ENCODE measurements around the gene TUBA3E. TPM values are rescaled to one million over a fixed set of nuclear protein-coding genes. Genes with fewer than 3 reads are reported as not detected.
"Not testable (repeated sequence)": the region's sequence is repeated elsewhere in the genome, so short reads cannot be mapped to it uniquely, and the experiment has no call there.

Gene TUBA3E
- polyA plus RNA-seq, 1 donor (not counting 4 experiments of a cell fraction or from before 2014, with no cell fraction given) = not detected

GRCh38 chr2:130190237-130190636, 8.0 kb downstream of the TUBA3E start:
- TF ChIP-seq CTCF (optimal IDR thresholded peaks at IDR 0.05 in 1 of 3, IDR thresholded peaks at IDR 0.05 in 1 of 3, conservative IDR thresholded peaks at IDR 0.05 in 1 of 3; ENCODE audit: extremely low read depth in 1 of 3, insufficient read depth in 2 of 3, low read length in 3 of 3) (no peak), EZH2 (IDR thresholded peaks at IDR 0.05; ENCODE audit: low read length) (no peak)
- no peak for FAIRE-seq
- H3K27me3 ChIP-seq (ENCODE audit: control insufficient read depth, extremely low read depth, insufficient read depth, low read length) = no peaks in the 10 kb centered on the region
- peaks cover 7% of the 10 kb centered on the region for H3K79me2 ChIP-seq (ENCODE audit: control insufficient read depth, insufficient read depth, low read length)
- H3K9me3 ChIP-seq (ENCODE audit: control insufficient read depth, low read depth, low read length) = no peaks in the 10 kb centered on the region
- no peak overlapping the region for H3K4me2 ChIP-seq (ENCODE audit: control insufficient read depth, extremely low read depth, insufficient read depth, low read depth, low read length)
- H3K27ac ChIP-seq (ENCODE audit: control insufficient read depth, insufficient read depth, low read length) = no peak overlapping the region
- no peak overlapping the region for H2AFZ ChIP-seq (ENCODE audit: control insufficient read depth, low read length)
- no peak overlapping the region for H3K9ac ChIP-seq (ENCODE audit: control insufficient read depth, extremely low read depth, insufficient read depth, low read length)
- H3K36me3 ChIP-seq (ENCODE audit: control insufficient read depth in 2 of 2, extremely low read depth in 1 of 2, insufficient read depth in 2 of 2, low read length in 2 of 2) = peaks cover 0 to 1% of the 10 kb centered on the region in 2 experiments
- no peaks in the 10 kb centered on the region for H3K9me1 ChIP-seq (ENCODE audit: control insufficient read depth, extremely low read depth, insufficient read depth, low read length)
- no peaks in the 10 kb centered on the region for H3K4me1 ChIP-seq (ENCODE audit: control insufficient read depth, extremely low read depth, insufficient read depth, low read length)
- dilution Hi-C loops (cut with MboI; ENCODE audit: extremely low pct_ligation_motif_present, low sequenced_read_pairs) = no loop called here
- DNase-seq (ENCODE audit: low read depth, low spot score) = no peak
- no peaks in the 10 kb centered on the region for H4K20me1 ChIP-seq (ENCODE audit: control insufficient read depth, extremely low read depth, insufficient read depth, low read length)
- no peak overlapping the region for H3K4me3 ChIP-seq (ENCODE audit: control insufficient read depth in 2 of 3, extremely low read depth in 1 of 3, insufficient read depth in 2 of 3, low read depth in 1 of 3, low read length in 3 of 3)

- H3K27ac ChIP-seq (ENCODE audit: control insufficient read depth, insufficient read depth, low read length); H3K9me3 ChIP-seq (ENCODE audit: control insufficient read depth, low read depth, low read length); H2AFZ ChIP-seq (ENCODE audit: control insufficient read depth, low read length); H3K4me1 ChIP-seq (ENCODE audit: control insufficient read depth, extremely low read depth, insufficient read depth, low read length); FAIRE-seq; H3K4me3 ChIP-seq (ENCODE audit: control insufficient read depth in 2 of 3, extremely low read depth in 1 of 3, insufficient read depth in 2 of 3, low read depth in 1 of 3, low read length in 3 of 3); H3K9me1 ChIP-seq (ENCODE audit: control insufficient read depth, extremely low read depth, insufficient read depth, low read length); H3K9ac ChIP-seq (ENCODE audit: control insufficient read depth, extremely low read depth, insufficient read depth, low read length); DNase-seq (ENCODE audit: low read depth, low spot score); H4K20me1 ChIP-seq (ENCODE audit: control insufficient read depth, extremely low read depth, insufficient read depth, low read length); H3K4me2 ChIP-seq (ENCODE audit: control insufficient read depth, extremely low read depth, insufficient read depth, low read depth, low read length); H3K27me3 ChIP-seq (ENCODE audit: control insufficient read depth, extremely low read depth, insufficient read depth, low read length); dilution Hi-C loops (cut with MboI; ENCODE audit: extremely low pct_ligation_motif_present, low sequenced_read_pairs); H3K36me3 ChIP-seq (ENCODE audit: control insufficient read depth in 2 of 2, extremely low read depth in 1 of 2, insufficient read depth in 2 of 2, low read length in 2 of 2): not testable (repeated sequence)
- H3K79me2 ChIP-seq (ENCODE audit: control insufficient read depth, insufficient read depth, low read length) = peaks cover 16% of the 10 kb centered on the region
These were observed 9.3 kb downstream of the TUBA3E start for GRCh38 chr2:130188958-130189357.

- DNase-seq (ENCODE audit: low read depth, low spot score); FAIRE-seq; H3K27ac ChIP-seq (ENCODE audit: control insufficient read depth, insufficient read depth, low read length); H3K4me1 ChIP-seq (ENCODE audit: control insufficient read depth, extremely low read depth, insufficient read depth, low read length); H4K20me1 ChIP-seq (ENCODE audit: control insufficient read depth, extremely low read depth, insufficient read depth, low read length); H3K36me3 ChIP-seq (ENCODE audit: control insufficient read depth in 2 of 2, extremely low read depth in 1 of 2, insufficient read depth in 2 of 2, low read length in 2 of 2); H3K4me2 ChIP-seq (ENCODE audit: control insufficient read depth, extremely low read depth, insufficient read depth, low read depth, low read length); H3K27me3 ChIP-seq (ENCODE audit: control insufficient read depth, extremely low read depth, insufficient read depth, low read length); H3K9me3 ChIP-seq (ENCODE audit: control insufficient read depth, low read depth, low read length); H3K9me1 ChIP-seq (ENCODE audit: control insufficient read depth, extremely low read depth, insufficient read depth, low read length); H3K4me3 ChIP-seq (ENCODE audit: control insufficient read depth in 2 of 3, extremely low read depth in 1 of 3, insufficient read depth in 2 of 3, low read depth in 1 of 3, low read length in 3 of 3); dilution Hi-C loops (cut with MboI; ENCODE audit: extremely low pct_ligation_motif_present, low sequenced_read_pairs); H3K9ac ChIP-seq (ENCODE audit: control insufficient read depth, extremely low read depth, insufficient read depth, low read length); H2AFZ ChIP-seq (ENCODE audit: control insufficient read depth, low read length): not testable (repeated sequence)
- peaks cover 24% of the 10 kb centered on the region for H3K79me2 ChIP-seq (ENCODE audit: control insufficient read depth, insufficient read depth, low read length)
These were observed 10.1 kb downstream of the TUBA3E start for GRCh38 chr2:130187859-130188792.

Data from keratinocyte (primary cell).